ENCODE measurements around the gene MCF2L2. TPM values are rescaled to one million over a fixed set of nuclear protein-coding genes. Genes with fewer than 3 reads are reported as not detected.
"Not testable (repeated sequence)": the region's sequence is repeated elsewhere in the genome, so short reads cannot be mapped to it uniquely, and the experiment has no call there.

Gene MCF2L2
- total RNA-seq, 1 donor from 2014 or later: 0.64 TPM

- no peak for DNase-seq (ENCODE audit: low read depth)
These were observed 248.2 kb downstream of the MCF2L2 start for GRCh38 chr3:183180110-183180783.

DNA sequence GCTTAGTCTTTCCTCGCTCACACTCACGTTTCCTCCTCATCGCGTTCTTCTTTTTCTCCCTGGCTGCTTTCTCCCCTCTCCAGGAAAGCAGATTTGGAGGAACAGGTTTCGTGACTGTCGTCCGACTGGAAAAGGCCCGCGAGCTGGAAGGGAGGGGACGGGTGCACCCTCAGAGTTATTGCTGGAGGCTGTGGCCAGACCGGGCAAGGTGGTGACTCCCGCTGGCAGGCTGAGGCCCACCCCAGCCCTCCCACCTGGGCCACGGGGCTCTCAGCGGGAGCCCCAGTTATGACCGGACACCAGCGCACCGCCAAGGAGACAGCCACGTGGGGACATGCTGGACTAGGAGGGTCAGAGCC, 248.9 kb downstream of the MCF2L2 start:
- DNase-seq (ENCODE audit: low read depth): not testable (repeated sequence)

DNA sequence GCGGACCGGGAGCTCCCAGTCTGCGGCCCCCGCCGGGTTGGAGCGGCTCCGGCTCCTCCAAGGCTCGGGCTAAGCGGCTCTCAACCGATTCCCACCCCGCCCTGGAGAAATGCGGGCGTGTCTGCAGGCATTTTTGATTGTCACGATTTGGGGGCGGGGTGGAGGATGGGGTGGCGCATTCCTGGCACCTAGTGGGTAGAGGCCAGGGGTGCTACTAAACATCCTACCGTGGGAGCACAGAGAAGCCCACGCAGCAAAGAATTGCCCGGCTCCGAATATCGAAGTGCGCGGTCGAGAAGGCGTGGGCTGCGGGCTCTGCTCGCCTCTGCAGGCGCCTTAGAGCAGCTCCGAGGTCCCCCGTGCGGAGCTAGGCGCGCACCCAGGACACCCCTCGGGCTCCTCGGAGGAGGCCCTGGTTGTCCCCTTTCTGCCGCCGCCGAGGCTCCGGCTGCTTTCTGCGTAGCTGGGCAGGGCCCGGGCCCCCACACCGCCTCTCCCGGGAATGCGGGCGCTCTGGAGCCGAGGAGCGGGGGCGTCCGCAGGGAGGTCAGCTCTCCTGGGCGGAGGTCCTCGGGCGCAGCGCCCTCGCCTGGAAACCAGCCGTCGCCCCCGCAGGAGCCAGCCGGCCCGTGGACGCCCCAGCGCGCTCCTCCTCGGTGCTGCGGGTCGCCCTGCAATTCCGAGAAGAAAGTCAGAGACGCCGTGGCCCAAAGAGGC, 249.4 kb downstream of the MCF2L2 start:
- DNase-seq (ENCODE audit: low read depth): peak; percentile 56

- DNase-seq (ENCODE audit: low read depth): no peak
These were observed 249.9 kb downstream of the MCF2L2 start for GRCh38 chr3:183178512-183178832.

GRCh38 chr3:183172051-183172639, 256.3 kb downstream of the MCF2L2 start:
- no peak for DNase-seq (ENCODE audit: low read depth)

GRCh38 chr3:183167975-183168374, 260.4 kb downstream of the MCF2L2 start:
- not testable (repeated sequence) for DNase-seq (ENCODE audit: low read depth)

GRCh38 chr3:183163563-183163962, 264.9 kb downstream of the MCF2L2 start:
- no peak for DNase-seq (ENCODE audit: low read depth)

DNA sequence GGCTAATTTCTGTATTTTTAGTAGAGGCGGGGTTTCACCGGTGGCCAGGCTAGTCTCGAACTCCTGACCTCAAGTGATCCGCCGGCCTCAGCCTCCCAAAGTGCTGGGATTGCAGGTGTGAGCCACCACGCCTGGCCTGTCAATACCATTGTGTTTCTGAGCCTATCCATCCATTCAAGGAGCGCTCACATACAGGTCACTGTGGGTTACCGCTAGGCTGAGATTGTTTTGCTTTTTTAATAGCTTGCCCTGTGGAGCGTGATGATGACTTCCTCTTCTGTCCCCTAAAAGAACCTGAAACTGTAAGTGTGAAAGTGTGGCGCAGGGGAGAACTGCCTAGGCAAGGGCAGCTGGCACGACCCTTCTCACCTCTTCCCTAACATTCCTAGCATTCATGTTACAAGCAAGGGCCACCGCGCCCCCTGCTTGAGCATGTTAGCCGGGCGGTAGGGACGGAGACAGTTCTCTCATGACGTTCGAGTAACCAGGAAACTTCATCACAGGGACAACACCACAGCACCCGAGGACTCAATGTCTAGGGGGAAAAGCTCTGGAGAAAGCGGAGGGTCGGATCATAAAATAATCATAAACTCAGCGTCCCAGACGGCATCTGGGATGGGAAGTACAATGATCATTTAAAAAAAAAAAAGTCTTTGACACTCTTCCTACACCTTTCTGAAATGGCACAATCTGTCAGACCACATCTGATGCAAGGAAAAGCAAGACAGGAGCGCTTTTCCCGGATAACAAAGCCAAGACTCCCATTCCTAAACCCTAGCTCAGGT, 266.7 kb downstream of the MCF2L2 start:
- DNase-seq (ENCODE audit: low read depth): no peak

GRCh38 chr3:183160616-183161015, 267.8 kb downstream of the MCF2L2 start:
- no peak for DNase-seq (ENCODE audit: low read depth)

GRCh38 chr3:183159333-183159732, 269.1 kb downstream of the MCF2L2 start:
- DNase-seq (ENCODE audit: low read depth): no peak

- peak; percentile 40 for DNase-seq (ENCODE audit: low read depth)
These were observed 269.8 kb downstream of the MCF2L2 start for GRCh38 chr3:183158551-183159006.

DNA sequence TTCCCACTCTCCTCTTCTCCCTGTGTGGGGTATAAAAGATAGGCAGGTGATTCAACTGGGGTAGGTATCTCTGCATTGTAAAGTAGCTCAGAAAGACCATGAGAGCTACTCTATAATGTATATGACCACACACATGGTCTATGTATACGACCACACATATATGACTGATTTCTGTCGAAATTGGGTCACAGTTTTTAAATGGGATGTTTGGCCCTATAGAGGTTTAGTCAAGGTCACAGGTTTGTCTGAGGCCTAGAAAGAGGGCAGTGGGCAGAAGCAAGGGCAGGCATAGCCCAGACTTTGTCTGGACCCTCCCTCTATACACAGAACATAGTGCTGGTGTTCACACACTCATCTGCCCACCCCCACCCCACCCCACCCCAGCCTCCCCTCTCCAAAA, 270.3 kb downstream of the MCF2L2 start:
- DNase-seq (ENCODE audit: low read depth): no peak

DNA sequence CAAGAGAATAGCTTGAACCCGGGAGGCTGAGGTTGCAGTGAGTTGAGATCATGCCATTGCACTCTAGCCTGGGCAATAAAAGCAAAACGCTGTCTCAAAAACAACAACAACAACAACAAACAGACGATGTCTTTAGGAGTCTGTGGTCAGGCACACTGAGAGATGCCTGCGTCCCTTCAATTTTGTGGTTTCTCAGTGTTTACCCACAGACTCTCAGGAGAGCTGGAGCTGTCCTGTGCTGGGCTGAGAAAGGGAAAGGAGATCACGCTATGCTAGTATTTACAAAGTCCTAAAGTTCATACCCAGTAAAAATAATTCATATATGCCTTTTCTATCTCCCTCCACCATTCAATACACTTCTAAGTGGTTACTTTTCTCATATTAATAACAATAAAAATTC, 272.2 kb downstream of the MCF2L2 start:
- DNase-seq (ENCODE audit: low read depth): peak; percentile 41

- DNase-seq (ENCODE audit: low read depth): no peak
These were observed 272.9 kb downstream of the MCF2L2 start for GRCh38 chr3:183155499-183155898.

DNA sequence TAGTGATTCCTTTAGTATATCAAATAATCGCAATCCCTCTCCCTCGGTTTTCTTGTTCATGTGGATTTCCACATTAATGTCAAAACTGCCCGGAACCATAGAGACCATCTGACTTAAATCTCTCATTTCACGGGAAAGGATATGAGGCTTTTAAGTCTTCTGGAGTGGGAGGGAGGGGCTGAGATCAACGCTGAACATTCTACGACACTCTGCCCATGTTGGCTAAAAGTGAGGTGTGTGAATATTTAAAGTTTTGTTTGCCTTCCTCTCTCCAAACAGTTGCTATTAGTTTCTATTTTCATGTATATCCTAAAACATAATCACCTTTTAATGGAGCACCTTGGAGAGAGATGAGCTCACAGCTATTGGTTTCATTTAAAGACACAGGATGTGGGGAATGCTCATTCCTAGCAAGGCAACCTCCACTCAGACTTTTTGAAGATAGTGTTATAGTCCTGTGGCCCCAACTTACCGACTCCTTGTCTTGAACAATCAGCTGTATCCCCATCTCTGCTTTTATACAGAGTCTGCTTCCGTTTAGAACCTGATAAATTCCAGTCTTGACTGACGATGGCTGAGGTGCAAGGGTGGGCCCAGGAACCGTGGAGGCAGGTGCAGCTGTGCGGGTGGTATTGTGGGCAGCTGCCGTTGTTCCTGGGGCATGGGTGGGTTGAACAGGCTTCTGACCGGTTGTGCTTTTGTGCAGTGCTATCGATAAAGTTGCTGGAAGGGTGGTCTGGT, 275.0 kb downstream of the MCF2L2 start:
- DNase-seq (ENCODE audit: low read depth): no peak

DNA sequence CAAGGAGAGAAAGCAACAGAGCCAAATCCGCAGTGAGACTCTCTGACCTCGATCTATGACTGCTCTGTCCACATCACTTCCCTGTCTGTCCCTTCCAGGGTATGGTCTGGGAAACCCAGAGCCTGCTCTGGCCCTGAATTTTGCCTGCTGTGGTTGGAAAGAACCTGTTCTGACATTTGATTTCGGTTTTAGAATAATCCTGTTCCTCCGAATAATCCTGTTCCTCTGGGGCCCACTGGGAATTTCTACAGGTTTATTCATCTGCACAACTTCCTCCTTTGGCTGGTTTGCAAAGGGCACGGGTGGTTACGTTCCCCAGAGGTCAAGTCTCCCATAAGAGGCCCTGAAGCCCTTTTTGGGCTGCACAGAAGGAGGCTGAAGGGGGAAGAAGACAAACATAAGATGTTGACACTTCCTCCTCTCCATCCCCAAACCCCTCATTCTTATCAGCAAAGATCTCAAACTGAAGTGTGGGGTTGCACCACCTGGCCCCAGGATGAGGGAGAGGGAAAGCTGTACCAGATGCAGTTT, 276.5 kb downstream of the MCF2L2 start:
- DNase-seq (ENCODE audit: low read depth): no peak

- DNase-seq (ENCODE audit: low read depth): peak; percentile 32
These were observed 277.3 kb downstream of the MCF2L2 start for GRCh38 chr3:183151086-183151485.

- no peak for DNase-seq (ENCODE audit: low read depth)
These were observed 278.3 kb downstream of the MCF2L2 start for GRCh38 chr3:183149915-183150750.

- peak; percentile 81 for DNase-seq (ENCODE audit: low read depth)
These were observed 280.4 kb downstream of the MCF2L2 start for GRCh38 chr3:183148056-183148455.

- DNase-seq (ENCODE audit: low read depth): no peak
These were observed 284.1 kb downstream of the MCF2L2 start for GRCh38 chr3:183144363-183144762.
